Measurements from ENCODE around the gene LAMA2.

DNA sequence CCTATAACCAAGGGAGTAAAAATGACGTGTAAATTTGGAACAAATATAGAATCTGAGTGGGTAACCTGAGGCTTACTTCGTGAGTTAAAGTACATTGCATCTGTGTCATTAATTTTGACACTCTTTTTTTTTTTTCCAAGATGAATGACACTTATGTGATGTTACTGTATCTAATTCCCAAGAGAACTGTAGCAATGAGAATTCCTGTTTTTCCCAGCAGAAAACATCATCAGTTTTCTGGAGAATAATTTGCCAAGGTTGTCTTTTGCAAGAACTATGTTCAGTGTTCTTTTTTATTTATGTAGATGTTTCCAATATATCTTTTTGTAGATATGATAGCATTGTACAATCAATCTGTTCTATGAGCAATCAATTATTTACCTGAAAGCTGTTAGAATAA lies 543.4 kb downstream of the LAMA2 start:
- TF ChIP-seq, protein P1, sequence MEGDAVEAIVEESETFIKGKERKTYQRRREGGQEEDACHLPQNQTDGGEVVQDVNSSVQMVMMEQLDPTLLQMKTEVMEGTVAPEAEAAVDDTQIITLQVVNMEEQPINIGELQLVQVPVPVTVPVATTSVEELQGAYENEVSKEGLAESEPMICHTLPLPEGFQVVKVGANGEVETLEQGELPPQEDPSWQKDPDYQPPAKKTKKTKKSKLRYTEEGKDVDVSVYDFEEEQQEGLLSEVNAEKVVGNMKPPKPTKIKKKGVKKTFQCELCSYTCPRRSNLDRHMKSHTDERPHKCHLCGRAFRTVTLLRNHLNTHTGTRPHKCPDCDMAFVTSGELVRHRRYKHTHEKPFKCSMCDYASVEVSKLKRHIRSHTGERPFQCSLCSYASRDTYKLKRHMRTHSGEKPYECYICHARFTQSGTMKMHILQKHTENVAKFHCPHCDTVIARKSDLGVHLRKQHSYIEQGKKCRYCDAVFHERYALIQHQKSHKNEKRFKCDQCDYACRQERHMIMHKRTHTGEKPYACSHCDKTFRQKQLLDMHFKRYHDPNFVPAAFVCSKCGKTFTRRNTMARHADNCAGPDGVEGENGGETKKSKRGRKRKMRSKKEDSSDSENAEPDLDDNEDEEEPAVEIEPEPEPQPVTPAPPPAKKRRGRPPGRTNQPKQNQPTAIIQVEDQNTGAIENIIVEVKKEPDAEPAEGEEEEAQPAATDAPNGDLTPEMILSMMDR (IDR thresholded peaks at IDR 0.05; ENCODE audit: low read depth, low read length), result no peak
- TF ChIP-seq EZH2phosphoT487 (IDR thresholded peaks at IDR 0.05; ENCODE audit: low read depth), result no peak
